Heart left ventricle (tissue), 16 donors: Measurements from ENCODE around the gene TTC31. TPM values are rescaled to one million over a fixed set of nuclear protein-coding genes. Genes with fewer than 3 reads are reported as not detected.

Source experiments
- ATAC-seq, 4 donors: fragments of 200-7000 bp; cut with Tn5 transposase; one replicate each; pipeline ENCODE4 v1.9.1; 2020 to 2022; ENCODE audit warnings: moderate library complexity in 4 of 4, mild to moderate bottlenecking in 3 of 4, moderate number of reproducible peaks in 1 of 4
- DNase-seq, 5 donors: peaks; one replicate each; pipeline ENCODE4 v3.0.0-alpha.2; 2020
- H3K27ac ChIP-seq, 12 donors: fragments of 200-600 bp; sonication (generic) in 4 of 12; one replicate each; pipeline versions ENCODE4 v1.5.0 to v1.8.0; 2016 to 2022; ENCODE audit warnings: mild to moderate bottlenecking in 2 of 12
- H3K27me3 ChIP-seq, 9 donors: fragments of 200-600 bp; sonication (generic) in 2 of 9; one replicate each; pipeline versions ENCODE4 v1.5.1 to v1.8.0; 2016 to 2022; ENCODE audit warnings: mild to moderate bottlenecking in 3 of 9
- H3K36me3 ChIP-seq, 9 donors: fragments of 200-600 bp; sonication (generic) in 2 of 9; one replicate each; pipeline versions ENCODE4 v1.5.0 to v1.8.0; 2018 to 2022; ENCODE audit warnings: mild to moderate bottlenecking in 2 of 9
- H3K4me1 ChIP-seq, 12 donors: fragments of 200-600 bp; sonication (generic) in 4 of 12; one replicate each; pipeline versions ENCODE4 v1.5.0 to v1.8.0; 2016 to 2022; ENCODE audit warnings: mild to moderate bottlenecking in 3 of 12
- H3K4me3 ChIP-seq, 12 donors: fragments of 200-600 bp; sonication (generic) in 4 of 12; one replicate each; pipeline versions ENCODE4 v1.5.0 to v1.8.0; 2017 to 2022; ENCODE audit warnings: mild to moderate bottlenecking in 9 of 12, moderate library complexity in 4 of 12
- H3K9me3 ChIP-seq, 12 donors: fragments of 200-600 bp; sonication (generic) in 4 of 12; one replicate each; pipeline versions ENCODE4 v1.5.0 to v1.8.0; 2016 to 2022; ENCODE audit warnings: mild to moderate bottlenecking in 1 of 12
- CTCF ChIP-seq, 12 donors: fragments of 200-600 bp; sonication (generic) in 4 of 12; IDR thresholded peaks; one replicate each; pipeline versions ENCODE4 v1.5.0 to v1.8.0; 2018 to 2022; ENCODE audit warnings: antibody characterized with exemption in 12 of 12, mild to moderate bottlenecking in 5 of 12
- POLR2A ChIP-seq, 2 donors: fragments of 450-650 bp; IDR thresholded peaks; one replicate each; pipeline ENCODE4 v1.6.1; 2017; ENCODE audit warnings: antibody characterized with exemption in 2 of 2, mild to moderate bottlenecking in 2 of 2, moderate library complexity in 2 of 2
- WGBS, 4 donors: extraction: QIAGEN DNeasy Blood & Tissue Kit in 2 of 4; methylation state at CpG; one replicate each; pipeline versions ENCODE4 v1.1.5 to v1.1.7; 2013 to 2018; 5-methylcytosine and 5-hydroxymethylcytosine counted together
- intact Hi-C, 10 donors: fragments of 100-400 bp; cut with DNase I; formaldehyde crosslinking; loops; one replicate each; pipeline versions ENCODE4 v1.11.1 to v1.14.2; 2022
- polyA plus RNA-seq, 2 donors: library from polyadenylated mRNA; stranded (reverse); fragments of 200-250 nt; gene quantifications; one replicate each; pipeline ENCODE4 v1.2.3, GENCODE V29; 2013
- total RNA-seq, 9 donors: library from RNA; depleted of rRNA in 2 of 9; stranded (reverse); fragments of >200 nt in 2 of 9; fragmentation: NEBNext Ultra II Directional in 3 of 9; extraction: Animal tissue kit (Norgen Biotek cat#: 25700) in 3 of 9; gene quantifications; one replicate each; pipeline versions ENCODE4 v1.1.0 to v1.2.4, GENCODE V29; 2016 to 2023
- donor health status: ischemic (EF 13 %, LVEDD 7.1; RV severe dilation, severe dysfunction).
- donor health status: healthy with polysubstance abuse.
- donor health status: DM: no; HTN: yes; CAD: no.
- donor health status: DM: no; HTN: no; CAD: no.
- donor health status: ischemic (EF 25% LVEDD 6.9; RV normal size, moderate dysfunction).
- donor health status: ischemic (EF 25% LVEDD 5.7; RV mildly dilated, moderate dysfunction).
- donor health status: healthy.
- donor health status: DM: yes; HTN: yes; CAD: no.
- donor health status: ischemic (EF 35%, LVEDD 5.7; RV mildly dilated, moderate dysfunction).
- donor health status: nonischemic (EF 11% LVEDD 7.7; RV severe dilation, severe dysfunction).
- donor health status: DM: yes; HTN: yes; CAD: no.
- donor health status: PGD.
- donor health status: ischemic (EF 29% LVEDD 5.4; RV normal size, mild dysfunction).
- donor health status: nonischemic (EF 23%, LVEDD 6.1; RV moderate dilation, normal function).

The TTC31 gene
- total and polyA plus RNA-seq, 11 donors: 7.1 to 14.2 (median 10.0) TPM

- peak in 1 of 2 donors; percentile 71 for TF ChIP-seq POLR2A (IDR thresholded peaks at IDR 0.05)
- TF ChIP-seq CTCF (IDR thresholded peaks at IDR 0.05): peak in 7 of 12 donors; percentile 7 to 53 (median 39)
- peak; percentile 32 to 74 (median 73) for ATAC-seq
- peak overlapping the region; percentile 36 to 87 (median 62) for H3K4me3 ChIP-seq
- H3K27ac ChIP-seq: peak overlapping the region; percentile 72 to 90 (median 84)
- no peaks in the 10 kb centered on the region for H3K9me3 ChIP-seq
- intact Hi-C loops: loop anchor here in 4 of 10 donors (1.0 to 5.0 kb wide), 4 partner anchors 26 to 84 kb away; partner anchors contain the start of genes AUP1 (in 1 of the 4) and HTRA2 (in 1 of the 4)
- H3K4me1 ChIP-seq: peaks cover 10 to 75% (median 54%) of the 10 kb centered on the region in 12 donors
- peaks cover 0 to 18% (median 15%) of the 10 kb centered on the region in 9 donors for H3K36me3 ChIP-seq
- H3K27me3 ChIP-seq: peaks cover 17 to 63% (median 33%) of the 10 kb centered on the region in 9 donors
- WGBS, 4 donors: 0 to 4% (median 1%) methylated on average over 23 to 67 of the region's 67 CpGs
- DNase-seq: peak; percentile 85 to 92 (median 90)
Observed at GRCh38 chr2:74502720-74503505, 20.0 kb downstream of the TTC31 start.

GRCh38 chr2:74503506-74504475, 20.9 kb downstream of the TTC31 start:
- no peak for DNase-seq
- intact Hi-C loops: loop anchor here in 4 of 10 donors (1.0 to 5.0 kb wide), 4 partner anchors 26 to 84 kb away; partner anchors contain the start of genes AUP1 (in 1 of the 4) and HTRA2 (in 1 of the 4)
- TF ChIP-seq CTCF (IDR thresholded peaks at IDR 0.05) (no peak), POLR2A (IDR thresholded peaks at IDR 0.05) (no peak)

GRCh38 chr2:74504591-74504990, 21.7 kb downstream of the TTC31 start:
- ATAC-seq (no peak), DNase-seq (no peak)
- intact Hi-C loops: loop anchor here in 4 of 10 donors (5.0 kb wide), 3 partner anchors 73 to 83 kb away; no protein-coding TSS in a partner anchor
- Histone ChIP-seq H3K4me3 (peak overlapping the region in 8 of 12 donors; percentile 59 to 87 (median 66)), H3K27ac (peak overlapping the region in 3 of 12 donors; percentile 88 to 90 (median 89)), H3K9me3 (no peaks in the 10 kb centered on the region), H3K27me3 (peaks cover 9 to 53% (median 21%) of the 10 kb centered on the region in 9 donors), H3K36me3 (peaks cover 0 to 18% (median 15%) of the 10 kb centered on the region in 9 donors), H3K4me1 (peaks cover 7 to 63% (median 42%) of the 10 kb centered on the region in 12 donors)
- no peak for TF ChIP-seq CTCF (IDR thresholded peaks at IDR 0.05)
- TF ChIP-seq POLR2A (IDR thresholded peaks at IDR 0.05): no peak
- 89 to 97% (median 94%) methylated on average over 3 of the region's 3 CpGs for WGBS, 4 donors

More at GRCh38 chr2:74503506-74504475, 20.9 kb downstream of the TTC31 start:
- H3K36me3 ChIP-seq: peaks cover 0 to 18% (median 15%) of the 10 kb centered on the region in 9 donors
- peaks cover 10 to 71% (median 50%) of the 10 kb centered on the region in 12 donors for H3K4me1 ChIP-seq
- H3K27ac ChIP-seq: peak overlapping the region; percentile 72 to 90 (median 84)
- no peak for ATAC-seq
- WGBS, 4 donors: 26 to 43% (median 30%) methylated on average over 35 to 45 of the region's 45 CpGs
- peak overlapping the region; percentile 36 to 87 (median 62) for H3K4me3 ChIP-seq
- no peaks in the 10 kb centered on the region for H3K9me3 ChIP-seq
- H3K27me3 ChIP-seq: peaks cover 9 to 57% (median 26%) of the 10 kb centered on the region in 9 donors
